Activated CD8-positive, alpha-beta memory T cell treated with anti-CD3 and anti-CD28 coated beads, Interleukin-2, amount 10 ng/mL, durations not matched to agents 7 days and 5 days (primary cell): ENCODE measurements around the gene MSMB. TPM values are rescaled to one million over a fixed set of nuclear protein-coding genes. Genes with fewer than 3 reads are reported as not detected.
"Not testable (repeated sequence)": the region's sequence is repeated elsewhere in the genome, so short reads cannot be mapped to it uniquely, and the experiment has no call there.

Experiments
- ATAC-seq: fragments of 150-1000 bp; cut with Tn5 transposase; one replicate; pipeline ENCODE4 v1.10.0; 2021; ENCODE audit warnings: moderate library complexity
- CTCF ChIA-PET: fragments of 350-600 bp; sonication (Branson Sonifier 250); formaldehyde crosslinking; loops from one replicate; lab custom pipeline; 2021; ENCODE audit warnings: antibody characterized with exemption; lab: Charles Lee
- DNase-seq: peaks from one replicate; pipeline ENCODE4 v3.0.0-alpha.2; 2020
- H3K27ac Mint-ChIP-seq: one replicate; pipeline ENCODE4 v1.8.0; 2021; ENCODE audit warnings: mild to moderate bottlenecking, mixed read lengths
- H3K27me3 Mint-ChIP-seq: one replicate; pipeline ENCODE4 v1.8.0; 2021; ENCODE audit warnings: mixed read lengths
- H3K36me3 Mint-ChIP-seq: one replicate; pipeline ENCODE4 v1.8.0; 2021; ENCODE audit warnings: mild to moderate bottlenecking, mixed read lengths
- H3K4me1 Mint-ChIP-seq: one replicate; pipeline ENCODE4 v1.8.0; 2021; ENCODE audit warnings: mixed read lengths
- H3K4me3 Mint-ChIP-seq: one replicate; pipeline ENCODE4 v1.8.0; 2021; ENCODE audit warnings: mild to moderate bottlenecking, moderate library complexity, mixed read lengths
- H3K9me3 Mint-ChIP-seq: one replicate; pipeline ENCODE4 v1.8.0; 2022; ENCODE audit warnings: low read depth, mixed read lengths
- total RNA-seq, 2 experiments: library from RNA; stranded (reverse); gene quantifications; one replicate each; pipeline ENCODE4 v1.2.3, GENCODE V29; 2021

MSMB gene
- total RNA-seq, 2 experiments from 2014 or later = not detected

DNA sequence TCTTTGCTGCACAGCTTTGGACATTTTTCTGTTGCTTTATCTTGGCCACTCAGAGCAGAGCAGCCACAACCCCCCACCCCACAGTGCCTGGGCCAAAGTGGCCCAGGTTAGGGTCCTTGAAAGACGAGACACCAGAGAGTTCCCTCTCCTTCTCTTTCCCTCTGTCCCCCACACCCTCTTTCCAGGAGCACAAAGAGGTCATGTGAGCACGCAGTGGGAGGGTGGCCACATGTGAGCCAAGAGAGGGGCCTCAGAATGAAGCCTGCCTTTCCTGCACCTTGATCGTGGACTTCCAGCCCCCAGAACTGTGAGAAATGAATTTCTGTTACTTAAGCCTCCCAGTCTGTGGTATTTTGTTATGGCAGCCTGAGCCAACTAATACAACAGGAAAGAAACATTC is 14.6 kb upstream of the MSMB start:
- Mint-ChIP-seq H3K27ac (no peak overlapping the region), H3K27me3 (peaks cover 4% of the 10 kb centered on the region), H3K9me3 (peaks cover 3% of the 10 kb centered on the region), H3K36me3 (peaks cover 2% of the 10 kb centered on the region), H3K4me3 (no peak overlapping the region), H3K4me1 (no peaks in the 10 kb centered on the region)
- ATAC-seq = no peak
- no peak for DNase-seq
- CTCF ChIA-PET = no interaction called here

- H3K4me1 Mint-ChIP-seq, ATAC-seq, H3K9me3 Mint-ChIP-seq, H3K27me3 Mint-ChIP-seq, H3K27ac Mint-ChIP-seq, H3K36me3 Mint-ChIP-seq, H3K4me3 Mint-ChIP-seq, DNase-seq, CTCF ChIA-PET: not testable (repeated sequence)
These were observed 11.9 kb upstream of the MSMB start for GRCh38 chr10:46057927-46058326.

- H3K36me3 Mint-ChIP-seq = peaks cover 2% of the 10 kb centered on the region
- peaks cover 3% of the 10 kb centered on the region for H3K4me1 Mint-ChIP-seq
- H3K27me3 Mint-ChIP-seq = peaks cover 2% of the 10 kb centered on the region
- peaks cover 3% of the 10 kb centered on the region for H3K9me3 Mint-ChIP-seq
- H3K4me3 Mint-ChIP-seq = no peak overlapping the region
- CTCF ChIA-PET = no interaction called here
- no peak overlapping the region for H3K27ac Mint-ChIP-seq
- no peak for ATAC-seq
- no peak for DNase-seq
These were observed 11.0 kb upstream of the MSMB start for GRCh38 chr10:46057038-46057437.

DNA sequence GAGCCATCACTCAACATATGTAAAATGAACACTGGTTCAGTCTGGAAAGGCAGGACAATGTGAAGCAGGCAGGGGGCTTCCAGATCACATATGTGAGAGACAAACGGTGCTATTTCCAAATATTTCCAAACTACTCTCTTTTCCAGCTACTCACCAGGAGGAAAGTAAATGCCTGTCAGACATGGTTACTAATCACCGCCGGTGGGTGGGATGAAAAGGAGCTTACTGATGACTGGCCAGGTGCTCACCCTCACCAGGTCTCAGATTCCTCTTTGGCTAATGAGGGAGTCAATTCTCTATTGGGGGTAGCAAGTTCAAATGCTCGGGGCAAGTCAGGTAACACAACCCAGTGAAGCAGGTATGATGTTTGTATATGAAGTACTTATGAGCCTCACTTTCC is 9.7 kb upstream of the MSMB start:
- H3K27ac Mint-ChIP-seq = no peak overlapping the region
- ATAC-seq (no peak), DNase-seq (no peak)
- no peak overlapping the region for H3K4me3 Mint-ChIP-seq
- H3K27me3 Mint-ChIP-seq = peaks cover 5% of the 10 kb centered on the region
- CTCF ChIA-PET = no interaction called here
- peaks cover 3% of the 10 kb centered on the region for H3K9me3 Mint-ChIP-seq
- H3K4me1 Mint-ChIP-seq = peaks cover 3% of the 10 kb centered on the region
- H3K36me3 Mint-ChIP-seq = peaks cover 2% of the 10 kb centered on the region

DNA sequence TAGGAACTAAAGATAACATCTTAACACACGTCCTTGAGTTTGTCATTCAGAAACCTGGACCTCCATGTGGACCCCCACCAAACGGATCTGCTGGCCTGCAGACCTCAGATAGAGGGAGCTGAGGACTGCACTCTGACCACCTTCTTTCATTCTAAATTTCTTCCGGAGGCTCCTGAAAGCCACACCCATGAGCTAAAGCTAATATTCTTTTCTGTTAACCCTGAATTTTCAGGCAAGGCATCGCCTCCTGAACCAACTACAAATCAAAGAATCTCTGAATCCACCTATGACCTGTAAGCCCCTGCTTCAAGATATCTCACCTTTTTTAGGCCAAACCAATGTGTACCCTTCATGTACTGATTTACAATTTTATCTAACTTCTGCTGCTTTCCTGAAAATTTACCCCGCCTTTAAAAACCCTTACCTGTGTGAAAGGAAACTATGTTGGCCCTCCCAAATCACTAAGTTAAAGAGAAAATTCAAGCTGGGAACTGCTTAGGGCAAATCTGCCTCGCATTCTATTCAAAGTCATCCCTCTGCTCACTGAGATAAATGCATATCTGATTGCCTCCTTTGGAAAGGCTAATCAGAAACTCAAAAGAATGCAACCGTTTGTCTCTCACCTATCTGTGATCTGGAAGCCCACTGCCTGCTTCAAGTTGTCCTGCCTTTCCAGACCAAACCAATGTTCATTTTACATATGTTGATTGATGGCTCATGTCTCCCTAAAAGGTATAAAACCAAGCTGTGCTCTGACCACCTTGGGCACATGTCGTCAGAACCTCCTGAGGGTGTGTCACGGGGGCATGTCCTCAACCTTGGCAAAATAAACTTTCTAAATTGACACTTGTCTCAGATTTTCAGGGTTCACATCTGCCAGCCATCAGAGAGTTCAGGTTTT is 7.7 kb upstream of the MSMB start:
- Mint-ChIP-seq H3K27ac (no peak overlapping the region), H3K4me3 (no peak overlapping the region), H3K9me3 (peaks cover 3% of the 10 kb centered on the region), H3K4me1 (peaks cover 3% of the 10 kb centered on the region), H3K36me3 (peaks cover 2% of the 10 kb centered on the region), H3K27me3 (peaks cover 7% of the 10 kb centered on the region)
- ATAC-seq (no peak), DNase-seq (no peak)
- CTCF ChIA-PET = no interaction called here

GRCh38 chr10:46052791-46053375 is 6.8 kb upstream of the MSMB start:
- Mint-ChIP-seq H3K4me1 (peaks cover 3% of the 10 kb centered on the region), H3K27ac (no peak overlapping the region), H3K36me3 (peaks cover 2% of the 10 kb centered on the region), H3K4me3 (no peak overlapping the region), H3K9me3 (peaks cover 3% of the 10 kb centered on the region), H3K27me3 (peaks cover 7% of the 10 kb centered on the region)
- no peak for DNase-seq
- CTCF ChIA-PET = no interaction called here
- ATAC-seq = no peak

DNA sequence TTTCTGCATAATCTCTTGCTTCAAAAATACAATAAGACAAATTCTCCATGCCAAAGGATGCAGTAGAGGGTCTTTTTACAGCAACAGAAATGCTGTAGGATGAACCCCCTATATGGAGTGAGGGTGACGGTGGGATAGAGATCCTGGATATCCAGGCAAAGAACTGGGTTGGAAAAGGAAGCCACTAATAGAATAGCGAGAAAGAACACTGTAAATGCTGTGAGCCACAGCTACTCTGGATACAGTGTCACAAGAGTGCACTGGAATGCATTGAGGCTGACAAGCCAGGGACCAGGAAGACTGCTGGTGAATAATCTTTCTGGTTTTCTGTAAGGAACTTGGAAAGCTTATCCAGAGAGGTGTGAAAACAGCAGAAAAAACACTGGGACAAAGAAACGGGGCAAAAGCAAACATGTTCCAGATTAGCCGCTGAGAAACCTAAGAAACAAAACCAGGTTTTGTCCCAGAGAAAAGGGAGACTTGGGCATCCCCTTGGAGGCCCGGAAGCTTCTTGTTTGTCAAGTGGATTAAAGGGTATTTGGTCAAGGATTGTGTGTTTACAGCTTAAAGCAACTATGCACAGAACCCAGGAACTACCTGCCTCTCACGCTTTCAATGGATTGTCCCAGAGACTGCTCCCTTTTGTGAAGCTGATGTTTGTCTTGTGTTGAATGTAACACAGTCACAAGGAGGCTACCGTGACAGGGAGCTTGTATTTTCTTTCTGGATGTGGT is 6.2 kb upstream of the MSMB start:
- H3K4me3 Mint-ChIP-seq = no peak overlapping the region
- no peaks in the 10 kb centered on the region for H3K36me3 Mint-ChIP-seq
- peaks cover 3% of the 10 kb centered on the region for H3K4me1 Mint-ChIP-seq
- ATAC-seq = no peak
- no peak for DNase-seq
- peaks cover under 1% of the 10 kb centered on the region for H3K9me3 Mint-ChIP-seq
- no peak overlapping the region for H3K27ac Mint-ChIP-seq
- peaks cover 9% of the 10 kb centered on the region for H3K27me3 Mint-ChIP-seq
- CTCF ChIA-PET = no interaction called here

DNA sequence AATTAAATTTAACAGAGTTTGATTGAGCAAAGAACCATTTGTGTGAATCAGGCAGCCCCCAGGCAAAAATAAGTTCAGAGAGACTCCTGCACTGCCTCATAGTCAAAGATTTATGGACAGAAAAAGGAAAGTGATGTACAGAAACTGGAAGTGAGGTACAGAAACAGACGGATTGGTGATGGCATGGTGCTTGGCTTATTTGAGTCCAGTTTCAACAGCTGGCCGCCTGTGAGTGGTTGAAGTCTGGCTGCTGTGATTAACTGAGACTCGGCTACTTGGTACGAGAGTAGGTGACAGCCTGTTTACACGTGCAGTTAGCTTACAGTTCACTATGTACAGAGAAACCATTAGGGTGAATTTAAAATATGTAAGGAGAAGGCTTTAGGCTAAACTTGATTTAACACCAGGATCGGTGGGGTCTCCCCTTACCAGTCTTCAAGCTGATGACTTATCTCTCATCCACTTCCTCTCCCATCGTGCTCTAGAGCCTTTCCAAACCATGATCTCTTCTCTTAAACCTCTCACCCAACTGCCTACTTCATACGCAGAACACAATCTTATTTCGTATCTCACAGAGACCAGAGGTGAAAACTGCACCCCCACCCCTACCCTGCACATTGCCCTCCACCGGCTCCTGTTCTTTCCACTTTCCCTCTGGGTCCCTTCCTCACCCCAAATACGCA is 5.0 kb upstream of the MSMB start:
- Mint-ChIP-seq H3K4me1 (peaks cover 3% of the 10 kb centered on the region), H3K27ac (no peak overlapping the region), H3K36me3 (no peaks in the 10 kb centered on the region), H3K27me3 (peaks cover 10% of the 10 kb centered on the region), H3K9me3 (no peaks in the 10 kb centered on the region), H3K4me3 (no peak overlapping the region)
- DNase-seq = no peak
- ATAC-seq = no peak
- CTCF ChIA-PET = no interaction called here

GRCh38 chr10:46049497-46049831 is 3.4 kb upstream of the MSMB start:
- H3K4me1 Mint-ChIP-seq, H3K4me3 Mint-ChIP-seq, DNase-seq, H3K36me3 Mint-ChIP-seq, H3K9me3 Mint-ChIP-seq, H3K27me3 Mint-ChIP-seq, ATAC-seq, CTCF ChIA-PET, H3K27ac Mint-ChIP-seq: not testable (repeated sequence)

DNA sequence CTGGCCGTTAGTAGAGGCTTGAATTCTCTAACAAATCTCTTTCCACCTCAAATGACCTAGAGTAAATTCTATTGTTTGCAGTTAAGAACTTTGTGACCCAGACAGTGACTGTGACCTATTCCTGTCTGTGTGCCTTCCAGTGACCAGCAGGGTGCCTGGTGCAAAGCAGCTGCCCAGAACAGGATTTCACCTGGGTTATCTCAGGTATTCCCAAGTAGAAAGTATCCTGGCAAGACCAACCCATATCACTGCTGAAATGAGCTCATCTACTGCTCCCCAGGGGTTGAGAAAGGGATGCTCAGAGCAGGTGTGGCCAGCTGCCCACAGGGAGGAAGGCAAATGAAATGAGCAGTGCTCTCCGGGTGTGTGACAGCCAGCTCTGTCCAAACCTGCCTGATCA is 2.1 kb upstream of the MSMB start:
- peaks cover 10% of the 10 kb centered on the region for H3K27me3 Mint-ChIP-seq
- CTCF ChIA-PET = no interaction called here
- DNase-seq (no peak), ATAC-seq (no peak)
- H3K36me3 Mint-ChIP-seq = no peaks in the 10 kb centered on the region
- no peaks in the 10 kb centered on the region for H3K9me3 Mint-ChIP-seq
- H3K4me3 Mint-ChIP-seq = no peak overlapping the region
- H3K4me1 Mint-ChIP-seq = no peaks in the 10 kb centered on the region
- H3K27ac Mint-ChIP-seq = no peak overlapping the region

GRCh38 chr10:46042527-46042926 is 3.5 kb downstream of the MSMB start:
- Mint-ChIP-seq H3K27ac (no peak overlapping the region), H3K9me3 (no peaks in the 10 kb centered on the region), H3K4me3 (no peak overlapping the region), H3K27me3 (peaks cover 6% of the 10 kb centered on the region), H3K4me1 (no peaks in the 10 kb centered on the region), H3K36me3 (no peaks in the 10 kb centered on the region)
- ATAC-seq = no peak
- DNase-seq = no peak
- CTCF ChIA-PET = no interaction called here

DNA sequence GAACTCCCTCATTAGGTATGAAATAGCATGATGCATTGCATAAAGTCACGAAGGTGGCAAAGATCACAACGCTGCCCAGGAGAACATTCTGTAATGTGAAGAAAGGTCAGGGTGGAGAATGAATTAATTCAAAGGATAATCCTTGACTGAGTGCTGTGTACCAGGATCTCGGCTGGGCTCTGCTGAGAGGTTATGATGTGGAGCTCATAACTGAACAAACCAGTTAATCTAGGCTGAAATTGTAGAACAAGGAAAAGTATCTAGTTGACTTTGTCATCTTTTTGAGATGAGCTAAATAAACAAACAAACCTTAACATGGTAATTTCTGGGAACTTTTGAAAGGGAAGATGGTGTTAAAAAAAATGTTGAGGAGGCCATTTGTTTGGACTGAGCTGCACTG is 6.1 kb downstream of the MSMB start:
- no peaks in the 10 kb centered on the region for H3K9me3 Mint-ChIP-seq
- ATAC-seq (no peak), DNase-seq (no peak)
- no peak overlapping the region for H3K4me3 Mint-ChIP-seq
- peaks cover 12% of the 10 kb centered on the region for H3K27me3 Mint-ChIP-seq
- no peak overlapping the region for H3K27ac Mint-ChIP-seq
- no peaks in the 10 kb centered on the region for H3K4me1 Mint-ChIP-seq
- CTCF ChIA-PET = interaction anchor here (0.9 kb wide), 1 partner anchor 16 kb away, joined by 4 read pairs; no protein-coding TSS in a partner anchor
- H3K36me3 Mint-ChIP-seq = no peaks in the 10 kb centered on the region

DNA sequence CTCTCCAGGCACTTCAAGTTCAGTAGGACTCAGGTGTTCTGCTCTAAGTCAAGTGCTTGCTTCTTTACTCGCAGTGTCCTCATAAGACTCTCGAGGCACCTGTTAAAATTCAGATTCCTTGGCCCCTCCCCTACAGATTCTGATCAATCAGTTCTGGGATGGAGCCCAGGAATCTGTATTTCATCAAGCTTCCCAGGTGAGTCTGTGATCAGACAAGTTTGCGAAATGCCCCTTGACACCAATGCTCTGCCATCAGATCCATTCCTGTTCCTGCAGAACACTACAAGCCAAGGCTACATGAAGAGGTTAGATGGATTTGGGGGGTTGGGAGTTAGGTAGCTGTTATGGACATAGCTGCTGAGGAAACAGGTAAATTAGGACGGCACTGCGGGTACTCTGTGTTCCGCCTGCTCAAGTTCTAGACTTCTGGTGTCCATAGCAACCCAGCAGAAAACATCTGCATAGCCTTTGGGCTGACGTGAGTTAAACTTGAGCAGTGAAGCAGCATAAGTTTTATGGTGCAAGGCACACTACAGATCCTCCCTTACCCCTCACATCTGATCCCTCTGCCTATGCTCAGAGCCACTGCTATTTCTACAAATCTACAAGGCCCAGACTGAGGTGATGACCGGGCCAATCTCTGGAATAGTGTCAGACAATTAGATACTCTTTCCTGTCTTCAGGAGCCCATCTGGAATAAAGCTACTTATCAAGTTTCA is 8.8 kb downstream of the MSMB start:
- H3K4me1 Mint-ChIP-seq = peaks cover 5% of the 10 kb centered on the region
- CTCF ChIA-PET = no interaction called here

More for the DNA sequence above, 8.8 kb downstream of the MSMB start:
- no peaks in the 10 kb centered on the region for H3K9me3 Mint-ChIP-seq
- H3K4me3 Mint-ChIP-seq = no peak overlapping the region
- H3K36me3 Mint-ChIP-seq = no peaks in the 10 kb centered on the region
- peaks cover 13% of the 10 kb centered on the region for H3K27me3 Mint-ChIP-seq
- ATAC-seq (no peak), DNase-seq (no peak)
- H3K27ac Mint-ChIP-seq = no peak overlapping the region
